GF-D8 (cell line): Measurements from ENCODE around the gene GOPC.
A peak's percentile ranks its signal among the peaks of the same experiment; 100 is the strongest.
"Not testable (repeated sequence)": the region's sequence is repeated elsewhere in the genome, so short reads cannot be mapped to it uniquely, and the experiment has no call there.

Experiments used
- DNase-seq: peaks from one replicate; lab custom pipeline; 2025; lab: John Stamatoyannopoulos, UW

GOPC gene

DNA sequence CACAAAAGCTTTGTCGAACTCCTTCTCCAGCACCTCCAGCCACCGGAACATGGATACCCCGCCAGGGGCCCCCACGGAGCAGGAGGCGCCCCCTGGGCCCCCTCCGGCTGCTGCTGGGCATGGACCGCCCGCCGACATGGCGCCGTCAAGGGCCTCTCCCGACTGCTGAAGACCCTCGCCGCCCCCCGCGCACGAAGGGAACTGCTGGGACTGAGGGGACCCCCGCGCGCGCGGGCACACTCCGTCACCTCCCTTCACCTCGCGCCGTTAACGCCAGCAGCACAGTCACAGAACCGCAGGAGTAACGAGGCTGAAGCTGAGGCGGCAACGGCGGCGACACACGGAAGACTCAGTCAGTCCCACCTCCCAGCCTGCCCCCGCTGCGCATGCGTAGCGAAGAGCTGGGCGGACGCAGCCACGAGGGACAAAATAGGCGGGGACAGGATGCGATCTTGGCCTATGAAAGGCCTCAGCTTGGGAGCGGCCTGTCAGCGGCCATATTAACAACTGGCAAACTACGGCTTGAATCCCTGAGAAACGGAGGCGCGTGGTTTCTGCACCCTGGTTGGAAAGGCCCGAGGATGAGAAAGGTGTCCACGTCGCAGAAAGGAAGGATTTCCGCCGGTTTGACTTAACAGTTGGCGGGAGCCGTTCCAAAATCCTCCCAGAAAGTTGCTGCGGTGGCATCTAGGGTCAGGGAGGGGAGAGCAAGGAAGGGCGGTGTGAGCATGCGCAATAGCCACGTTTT, at the start of gene GOPC:
TSS of gene GOPC (minus strand) at position 361 of the 748 bp plus-strand sequence. CDS start at position 138, 223 bp downstream.
- DNase-seq, result peak; percentile 91

DNA sequence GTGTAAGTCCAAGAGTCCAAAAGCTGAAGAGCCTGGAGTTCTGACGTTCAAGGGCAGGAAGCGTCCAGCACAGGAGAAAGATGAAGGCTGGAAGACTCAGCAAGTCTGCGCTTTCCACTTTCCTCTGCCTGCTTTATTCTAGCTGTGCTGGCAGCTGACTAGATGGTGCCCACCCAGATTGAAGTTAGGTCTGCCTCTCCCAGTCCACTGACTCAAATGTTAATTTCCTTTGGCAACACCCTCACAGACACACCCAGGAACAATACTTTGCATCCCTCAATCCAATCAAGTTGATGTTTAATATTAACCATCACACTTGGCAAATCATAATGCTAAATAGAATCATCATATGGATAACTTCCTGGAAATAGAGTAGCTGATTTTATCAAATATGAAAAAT, 49.7 kb upstream of the GOPC start:
- not testable (repeated sequence) for DNase-seq

DNA sequence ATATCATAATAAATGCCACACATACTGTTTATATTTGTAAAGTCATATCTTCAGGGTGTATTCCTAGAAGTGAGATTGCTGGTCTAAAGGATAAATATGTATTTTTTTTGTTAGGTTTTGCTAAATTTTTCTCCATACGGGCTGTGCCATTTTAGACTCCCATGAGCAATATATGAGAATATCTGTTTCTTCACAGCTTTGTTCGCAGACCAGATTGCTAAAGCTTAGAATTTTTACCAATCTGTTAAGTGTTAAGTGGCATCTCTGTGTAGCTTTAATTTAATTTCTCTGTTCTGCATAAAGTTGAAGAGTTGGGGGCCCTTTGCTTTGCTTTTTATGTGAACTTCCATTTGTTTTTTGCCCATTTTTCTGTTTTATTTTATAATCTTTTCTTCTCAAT, 40.7 kb upstream of the GOPC start:
- no peak for DNase-seq

DNA sequence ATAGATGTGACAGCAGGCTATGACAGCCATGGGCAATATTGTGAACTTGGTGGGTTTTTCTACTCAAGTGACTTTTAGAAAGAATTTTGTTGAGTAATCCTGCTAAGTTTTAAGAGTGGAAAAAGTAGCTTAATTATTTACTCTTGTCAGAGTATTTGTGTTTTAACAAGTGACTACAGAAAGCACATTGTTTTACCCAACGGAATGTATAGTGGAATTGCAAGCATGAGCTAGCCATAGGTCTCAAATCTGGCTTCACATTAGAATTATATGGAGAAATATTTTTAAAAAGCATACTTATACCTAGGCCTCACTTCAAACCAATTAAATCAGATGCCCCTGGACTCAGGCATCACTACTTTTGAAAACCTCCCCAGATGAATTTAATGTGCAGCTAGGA, 35.5 kb upstream of the GOPC start:
- no peak for DNase-seq

DNA sequence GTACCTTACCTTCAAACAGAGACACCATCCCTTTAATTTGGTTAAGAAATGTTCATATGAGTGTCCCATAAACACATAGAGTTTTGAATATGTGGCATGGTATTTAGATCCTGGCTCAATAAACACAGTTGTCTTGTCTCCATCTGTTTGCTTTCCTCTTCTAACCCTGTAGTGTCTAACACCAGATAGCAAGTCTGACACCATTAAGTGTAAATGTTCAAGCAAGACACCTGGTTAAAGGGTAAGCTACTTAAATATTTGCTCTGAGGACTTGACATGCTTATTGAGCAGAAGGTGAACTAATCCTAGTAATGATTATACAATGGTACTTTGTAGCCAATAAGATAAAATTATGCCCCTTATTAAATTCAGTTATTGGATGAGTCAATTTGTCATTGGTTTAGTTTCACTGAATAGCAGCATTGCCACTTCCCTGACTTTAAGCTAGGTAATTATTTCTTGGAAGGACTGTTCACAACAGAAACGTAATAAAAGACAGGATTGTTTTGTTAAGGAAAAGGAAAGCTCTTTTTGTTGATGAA, 26.9 kb upstream of the GOPC start:
- no peak for DNase-seq

GRCh38 chr6:117627533-117627932, 25.2 kb upstream of the GOPC start:
- no peak for DNase-seq

DNA sequence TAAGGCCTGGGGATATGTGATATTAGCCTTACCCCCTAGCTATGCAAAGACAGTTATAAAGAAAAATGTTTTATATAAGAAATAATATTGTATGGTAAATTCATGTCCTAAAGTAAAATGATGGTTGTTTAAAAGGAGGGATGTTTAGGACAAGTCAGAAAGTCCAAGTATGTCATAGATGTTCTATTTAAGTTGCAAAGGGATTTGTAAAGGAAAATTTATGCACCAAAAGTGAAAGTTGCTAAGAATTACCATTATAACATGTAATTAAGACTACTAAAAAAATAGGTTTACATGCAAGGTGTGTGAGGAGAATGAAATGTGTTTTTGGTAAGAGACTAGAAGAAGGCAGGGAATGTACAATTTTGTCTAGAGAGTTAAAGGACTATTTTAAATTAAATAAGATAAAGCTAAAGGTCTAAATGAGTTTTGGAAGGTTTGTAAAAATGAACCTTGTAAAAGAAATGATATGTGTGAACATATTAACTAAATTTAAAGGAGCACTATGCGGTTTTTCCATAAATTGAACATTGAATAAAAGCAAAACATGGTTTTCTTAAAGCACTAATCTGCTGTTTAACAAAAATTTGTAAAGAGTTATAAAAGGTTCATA, 22.7 kb upstream of the GOPC start:
- no peak for DNase-seq

DNA sequence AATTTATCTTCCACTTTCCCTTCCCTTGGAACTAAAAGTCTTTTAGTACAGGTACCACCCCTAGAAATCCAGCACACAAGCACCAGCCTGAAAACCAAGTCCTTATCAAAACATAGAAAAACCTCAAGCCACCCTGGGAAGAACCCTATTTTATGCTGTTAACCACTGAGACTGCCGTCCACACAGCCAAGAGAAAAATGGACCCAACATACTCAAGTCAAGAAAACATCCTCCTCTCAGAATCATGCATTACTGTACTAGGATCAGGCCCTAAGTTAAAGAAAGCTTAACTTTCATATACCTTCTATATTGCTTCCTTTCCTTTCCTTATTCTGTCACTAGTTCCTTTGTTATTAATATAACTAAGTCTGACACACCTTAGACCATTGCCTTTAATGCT, 16.9 kb upstream of the GOPC start:
- DNase-seq, result no peak

DNA sequence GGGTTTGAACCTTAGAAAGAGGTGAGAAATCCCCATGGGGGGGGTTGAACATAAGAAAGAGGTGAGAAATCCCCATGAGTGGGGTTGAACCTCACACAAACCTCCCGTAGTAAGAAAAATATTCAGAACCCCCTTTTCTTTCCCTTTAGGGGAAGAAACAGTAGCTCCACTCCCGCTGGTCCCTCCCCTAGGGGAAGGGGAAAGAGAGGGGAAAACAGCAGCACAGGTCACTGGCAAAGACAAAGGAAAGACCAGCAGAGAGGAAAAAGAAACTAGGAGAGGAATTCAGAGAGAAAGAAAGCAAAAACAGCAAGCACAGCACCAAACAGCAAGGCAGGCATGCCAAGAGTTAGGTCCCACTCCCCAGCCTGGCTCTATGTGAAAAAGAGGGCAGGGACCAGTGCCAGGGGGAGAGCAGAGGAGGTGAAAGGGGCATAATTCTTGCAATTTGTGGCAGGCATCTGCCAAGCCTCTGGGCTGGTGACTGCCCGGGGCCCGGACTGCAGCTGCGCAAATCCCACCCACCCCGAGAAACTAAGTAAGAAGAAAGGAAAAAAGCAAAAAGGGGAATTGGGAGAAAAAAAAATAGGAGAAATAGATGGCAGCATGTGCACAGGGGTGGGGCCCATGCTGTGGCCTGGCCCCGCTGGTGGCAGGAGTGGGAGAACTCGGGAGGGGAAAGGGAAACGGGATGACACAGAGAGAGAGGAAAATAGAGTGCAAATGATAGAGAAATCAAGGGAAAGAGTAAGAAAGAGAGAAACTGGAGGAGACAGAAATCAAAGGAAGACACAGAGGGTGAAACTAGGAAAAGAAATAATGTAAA, 15.1 kb upstream of the GOPC start:
- DNase-seq, result no peak

- no peak for DNase-seq
Observed at GRCh38 chr6:117616391-117617209, 14.3 kb upstream of the GOPC start.

DNA sequence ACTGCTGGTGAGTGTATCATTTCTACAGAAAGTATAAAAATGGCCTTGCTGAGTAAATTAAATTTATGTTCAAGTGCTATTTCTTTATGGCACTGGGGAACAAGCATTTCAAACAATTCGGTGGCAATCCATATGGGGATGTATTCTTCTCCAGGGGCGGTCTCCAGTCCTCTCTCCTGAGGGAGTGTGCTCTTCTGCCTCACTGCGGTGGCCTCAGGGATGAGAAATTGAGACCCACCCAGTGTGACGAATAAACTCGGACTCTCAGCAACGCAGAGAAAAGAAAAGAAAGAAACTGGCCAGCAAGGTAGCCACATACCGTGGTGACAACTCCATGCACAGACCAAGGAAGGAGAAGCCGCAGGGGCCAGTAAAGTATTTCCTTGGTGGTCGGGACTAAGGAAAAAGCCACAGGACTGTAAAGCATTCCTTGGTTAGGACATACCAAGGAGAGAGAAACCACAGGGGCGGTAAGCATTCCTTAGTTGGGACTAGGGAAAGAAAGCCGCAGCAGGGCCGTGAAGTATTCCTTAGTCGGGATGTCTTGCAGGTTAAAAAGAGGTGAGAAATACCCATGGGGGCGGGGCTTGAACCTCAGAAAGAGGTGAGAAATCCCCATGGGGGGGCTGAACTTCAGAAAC, 13.6 kb upstream of the GOPC start:
- DNase-seq, result no peak

- DNase-seq, result no peak
Observed at GRCh38 chr6:117613920-117614560, 11.7 kb upstream of the GOPC start.

- no peak for DNase-seq
Observed at GRCh38 chr6:117607511-117607910, 5.2 kb upstream of the GOPC start.

GRCh38 chr6:117605169-117605826, 3.0 kb upstream of the GOPC start:
- DNase-seq, result peak; percentile 40

DNA sequence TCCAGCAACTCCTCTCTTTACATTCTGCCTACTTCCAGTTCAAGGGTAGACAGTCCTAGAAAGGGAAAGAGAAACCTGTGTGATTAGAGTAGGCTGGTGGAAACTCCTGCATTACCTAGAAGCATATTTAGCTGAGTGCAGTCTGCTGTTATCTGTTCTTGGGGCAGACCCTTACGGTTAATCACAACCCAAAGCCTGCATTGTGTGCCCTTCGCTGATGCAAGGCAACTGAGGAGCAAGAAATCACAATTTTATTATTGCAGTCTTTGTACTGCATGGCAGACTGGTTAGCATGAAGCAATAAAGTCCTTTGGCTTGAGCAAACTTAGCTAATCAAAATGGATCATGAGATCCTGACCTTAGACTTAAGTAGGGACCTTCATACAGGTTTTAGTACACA, 1.5 kb upstream of the GOPC start:
- DNase-seq, result no peak

GRCh38 chr6:117602899-117603588, 733 bp upstream of the GOPC start:
- DNase-seq, result no peak

DNA sequence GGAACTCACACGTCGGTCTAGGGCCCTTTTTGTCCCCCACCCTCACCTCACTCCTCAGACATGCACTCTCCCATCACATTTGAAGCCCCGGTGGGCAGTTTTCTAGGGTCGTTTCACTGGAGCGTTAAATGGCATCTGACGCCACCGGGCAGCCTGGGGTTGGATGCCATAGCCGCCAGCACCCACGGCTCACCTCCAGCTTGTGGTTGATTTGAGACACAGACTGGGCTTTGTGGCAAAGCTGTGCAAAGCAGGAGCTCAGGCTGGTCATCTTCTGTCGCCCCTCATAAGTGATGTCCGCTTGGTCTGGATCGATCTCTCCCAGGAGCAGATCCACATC, 530 bp downstream of the GOPC start:
- no peak for DNase-seq

DNA sequence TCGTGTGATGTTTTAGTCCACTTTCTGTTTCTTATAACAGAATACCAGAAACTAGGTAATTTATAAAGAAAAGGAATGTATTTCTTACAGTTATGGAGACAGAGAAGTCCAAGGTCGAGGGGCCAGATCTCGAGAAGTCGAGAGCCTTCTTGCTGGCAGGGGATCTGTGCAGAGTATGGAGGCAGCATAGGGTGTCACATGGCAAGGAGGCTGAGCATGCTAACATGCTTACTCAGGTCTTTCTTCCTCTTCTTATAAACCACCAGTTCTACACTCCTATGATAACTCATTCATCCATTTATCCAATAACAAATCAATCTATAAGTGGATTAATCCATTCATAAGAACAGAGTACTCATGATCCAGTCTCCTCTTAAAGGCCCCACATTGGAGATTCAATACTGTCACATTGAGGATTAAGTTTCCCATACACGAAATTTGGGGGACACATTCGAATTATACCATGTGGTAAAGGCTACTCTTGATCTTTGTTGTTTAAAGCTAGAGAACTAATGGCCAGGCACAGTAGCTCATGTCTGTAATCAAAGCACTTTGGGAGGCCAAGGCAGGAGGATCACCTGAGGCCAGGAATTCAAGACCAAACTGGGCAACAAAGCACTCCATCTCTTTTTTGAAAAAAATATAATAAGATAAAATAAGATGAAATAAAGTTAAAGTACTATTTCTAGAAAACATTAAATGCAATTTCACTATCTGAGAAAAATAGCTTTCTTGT, 2.1 kb downstream of the GOPC start:
- no peak for DNase-seq

DNA sequence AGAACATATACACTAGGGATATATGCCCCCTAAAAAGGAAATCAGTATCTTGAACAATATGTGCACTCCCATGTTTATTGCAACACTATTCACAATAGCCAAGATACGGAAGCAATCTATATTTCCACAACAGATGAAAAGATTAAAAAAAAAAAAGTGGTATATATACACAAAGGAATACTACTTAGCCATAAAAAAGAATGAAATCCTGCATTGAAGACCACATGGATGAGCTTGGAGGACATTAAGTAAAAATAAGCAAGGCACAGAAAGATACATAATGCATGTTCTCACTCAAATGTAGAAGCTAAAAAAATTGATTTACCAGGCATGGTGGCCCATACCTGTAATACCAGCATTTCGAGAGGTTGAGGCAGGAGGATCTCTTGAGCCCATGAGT, 4.6 kb downstream of the GOPC start:
- no peak for DNase-seq
